ENCODE measurements around the gene GLB1L3.

GLB1L3 gene

GRCh38 chr11:134275534-134276395, at the start of gene GLB1L3:
GLB1L3 (plus strand) TSS chr11:134276379; CDS start chr11:134276741, 362 bp downstream.
- no peak for DNase-seq

GRCh38 chr11:134226806-134227325, 49.3 kb upstream of the GLB1L3 start:
- no peak for DNase-seq

GRCh38 chr11:134228625-134229024, 47.6 kb upstream of the GLB1L3 start:
- no peak for DNase-seq

GRCh38 chr11:134229126-134229790, 46.9 kb upstream of the GLB1L3 start:
- no peak for DNase-seq

- no peak for DNase-seq
These were observed 45.8 kb upstream of the GLB1L3 start for GRCh38 chr11:134230339-134230738.

- DNase-seq, result no peak
These were observed 44.1 kb upstream of the GLB1L3 start for GRCh38 chr11:134231958-134232659.

- DNase-seq, result no peak
These were observed 42.4 kb upstream of the GLB1L3 start for GRCh38 chr11:134233729-134234179.

GRCh38 chr11:134235399-134235798, 40.8 kb upstream of the GLB1L3 start:
- DNase-seq, result no peak

- no peak for DNase-seq
These were observed 39.2 kb upstream of the GLB1L3 start for GRCh38 chr11:134236834-134237556.

- DNase-seq, result no peak
These were observed 38.6 kb upstream of the GLB1L3 start for GRCh38 chr11:134237557-134237922.

- DNase-seq, result no peak
These were observed 37.2 kb upstream of the GLB1L3 start for GRCh38 chr11:134238956-134239355.

- DNase-seq, result no peak
These were observed 35.6 kb upstream of the GLB1L3 start for GRCh38 chr11:134240592-134240991.

GRCh38 chr11:134242376-134242775, 33.8 kb upstream of the GLB1L3 start:
- DNase-seq, result no peak

- no peak for DNase-seq
These were observed 32.3 kb upstream of the GLB1L3 start for GRCh38 chr11:134243913-134244312.

- DNase-seq, result no peak
These were observed 31.6 kb upstream of the GLB1L3 start for GRCh38 chr11:134244593-134244992.

GRCh38 chr11:134245434-134245833, 30.7 kb upstream of the GLB1L3 start:
- DNase-seq, result no peak

- no peak for DNase-seq
These were observed 30.1 kb upstream of the GLB1L3 start for GRCh38 chr11:134246100-134246499.

GRCh38 chr11:134246678-134247077, 29.5 kb upstream of the GLB1L3 start:
- no peak for DNase-seq

- DNase-seq, result no peak
These were observed 27.2 kb upstream of the GLB1L3 start for GRCh38 chr11:134248910-134249480.

- no peak for DNase-seq
These were observed 25.9 kb upstream of the GLB1L3 start for GRCh38 chr11:134250246-134250645.

- DNase-seq, result no peak
These were observed 25.5 kb upstream of the GLB1L3 start for GRCh38 chr11:134250675-134251074.
